HL-60 (cell line): ENCODE data around the gene NUTM2G.
"Not testable (repeated sequence)": the region's sequence is repeated elsewhere in the genome, so short reads cannot be mapped to it uniquely, and the experiment has no call there.

ENCODE experiments used
- CTCF ChIP-seq: IDR thresholded peaks from one replicate; pipeline ENCODE4 v1.5.1; 2011; ENCODE audit warnings: low read length, control low read depth, inconsistent platforms; ENCODE audit not compliant: insufficient read depth
- GABPA ChIP-seq: IDR thresholded peaks from 2 replicates; pipeline ENCODE4 v1.6.1; 2012; ENCODE audit warnings: low read depth
- POLR2AphosphoS5 ChIP-seq: IDR thresholded peaks from 2 replicates; pipeline ENCODE4 v1.6.1; 2012; ENCODE audit warnings: low read depth
- REST ChIP-seq: IDR thresholded peaks from 2 replicates; pipeline ENCODE4 v1.6.1; 2012; ENCODE audit warnings: low read depth; ENCODE audit not compliant: insufficient replicate concordance

- TF ChIP-seq CTCF, GABPA, POLR2AphosphoS5, REST: not testable (repeated sequence)
These were observed 23.5 kb upstream of the NUTM2G start for GRCh38 chr9:96904947-96905722.
